Neural crest cell (in vitro differentiated cells): ENCODE measurements around the gene HSPB7. TPM values are rescaled to one million over a fixed set of nuclear protein-coding genes. Genes with fewer than 3 reads are reported as not detected.
A peak's percentile ranks its signal among the peaks of the same experiment; 100 is the strongest.

Source experiments
- DNase-seq: peaks from one replicate; pipeline ENCODE4 v3.0.0; 2021; ENCODE audit warnings: low read depth, mixed read lengths, low spot score
- H3K27ac Mint-ChIP-seq: one replicate; pipeline ENCODE4 v1.8.0; 2021; ENCODE audit warnings: mild to moderate bottlenecking, mixed read lengths; ENCODE audit not compliant: unreplicated experiment
- H3K27me3 Mint-ChIP-seq: 2 replicates; pipeline ENCODE4 v1.8.0; 2021; ENCODE audit warnings: low read depth, mild to moderate bottlenecking, mixed read lengths
- H3K36me3 Mint-ChIP-seq: 2 replicates; pipeline ENCODE4 v1.8.0; 2021; ENCODE audit warnings: low read depth, mild to moderate bottlenecking, mixed read lengths
- H3K4me1 Mint-ChIP-seq: 2 replicates; pipeline ENCODE4 v1.8.0; 2021; ENCODE audit warnings: mixed read lengths
- H3K4me3 Mint-ChIP-seq: one replicate; pipeline ENCODE4 v1.8.0; 2021; ENCODE audit warnings: mild to moderate bottlenecking, mixed read lengths
- H3K9me3 Mint-ChIP-seq: 2 replicates; pipeline ENCODE4 v1.8.0; 2021; ENCODE audit warnings: mixed read lengths
- total RNA-seq: library from RNA; stranded (reverse); gene quantifications from 2 replicates; pipeline ENCODE4 v1.2.1, GENCODE V29; 2021
- TF ChIP-seq, protein P1 (sequence below): fragments of 200-600 bp; sonication (generic); conservative IDR thresholded peaks from 2 replicates; pipeline ENCODE4 v1.5.0; 2021; ENCODE audit warnings: antibody characterized with exemption, mild to moderate bottlenecking

The HSPB7 gene
- total RNA-seq, 1 donor from 2014 or later: not detected

DNA sequence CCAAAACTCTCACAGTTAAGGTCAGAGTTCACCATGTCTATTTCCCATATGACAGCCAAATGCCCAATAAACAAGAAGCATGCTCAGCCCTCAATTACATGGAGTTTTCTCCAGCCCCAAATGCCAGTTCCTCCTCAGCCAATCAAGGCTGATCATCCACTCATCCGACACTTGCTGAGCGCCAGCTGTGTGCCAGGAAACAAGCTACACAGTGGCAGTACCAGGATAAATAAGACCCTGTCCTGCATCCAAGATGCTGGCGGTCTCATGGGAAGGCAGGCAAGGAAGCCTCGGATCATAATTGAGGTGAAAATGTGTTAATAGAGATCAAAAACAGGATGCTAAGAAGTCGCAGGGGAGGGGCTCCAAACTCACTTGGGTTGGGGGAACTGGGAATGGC lies 49.7 kb downstream of the HSPB7 start:
- Mint-ChIP-seq H3K9me3 (no peaks in the 10 kb centered on the region), H3K36me3 (peaks cover 42% of the 10 kb centered on the region)

DNA sequence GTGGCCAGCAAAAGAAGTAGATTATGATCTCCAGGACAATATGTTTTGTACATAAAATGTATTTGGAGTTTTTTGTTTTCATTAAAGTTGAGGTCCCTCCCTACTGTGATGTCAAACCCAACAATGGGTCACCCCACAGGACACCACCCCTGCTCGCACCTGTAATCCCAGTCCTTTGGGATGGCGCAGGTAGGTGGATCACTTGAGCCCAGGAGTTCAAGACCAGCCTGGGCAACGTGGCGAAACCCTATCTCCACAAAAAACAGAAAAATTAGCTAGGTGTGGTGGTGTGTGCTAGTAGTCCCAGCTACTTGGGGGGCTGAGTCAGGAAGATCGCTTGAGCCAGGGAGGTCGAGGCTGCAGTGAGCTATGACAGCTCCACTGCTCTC lies 50.9 kb downstream of the HSPB7 start:
- DNase-seq: no peak
- H3K4me3 Mint-ChIP-seq: no peak overlapping the region
- no peaks in the 10 kb centered on the region for H3K9me3 Mint-ChIP-seq
- TF ChIP-seq, protein P1, sequence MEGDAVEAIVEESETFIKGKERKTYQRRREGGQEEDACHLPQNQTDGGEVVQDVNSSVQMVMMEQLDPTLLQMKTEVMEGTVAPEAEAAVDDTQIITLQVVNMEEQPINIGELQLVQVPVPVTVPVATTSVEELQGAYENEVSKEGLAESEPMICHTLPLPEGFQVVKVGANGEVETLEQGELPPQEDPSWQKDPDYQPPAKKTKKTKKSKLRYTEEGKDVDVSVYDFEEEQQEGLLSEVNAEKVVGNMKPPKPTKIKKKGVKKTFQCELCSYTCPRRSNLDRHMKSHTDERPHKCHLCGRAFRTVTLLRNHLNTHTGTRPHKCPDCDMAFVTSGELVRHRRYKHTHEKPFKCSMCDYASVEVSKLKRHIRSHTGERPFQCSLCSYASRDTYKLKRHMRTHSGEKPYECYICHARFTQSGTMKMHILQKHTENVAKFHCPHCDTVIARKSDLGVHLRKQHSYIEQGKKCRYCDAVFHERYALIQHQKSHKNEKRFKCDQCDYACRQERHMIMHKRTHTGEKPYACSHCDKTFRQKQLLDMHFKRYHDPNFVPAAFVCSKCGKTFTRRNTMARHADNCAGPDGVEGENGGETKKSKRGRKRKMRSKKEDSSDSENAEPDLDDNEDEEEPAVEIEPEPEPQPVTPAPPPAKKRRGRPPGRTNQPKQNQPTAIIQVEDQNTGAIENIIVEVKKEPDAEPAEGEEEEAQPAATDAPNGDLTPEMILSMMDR: no peak
- H3K27me3 Mint-ChIP-seq: no peaks in the 10 kb centered on the region
- H3K36me3 Mint-ChIP-seq: peaks cover 35% of the 10 kb centered on the region
- H3K27ac Mint-ChIP-seq: peak overlapping the region; percentile 57
- peaks cover 25% of the 10 kb centered on the region for H3K4me1 Mint-ChIP-seq

More for the DNA sequence above, 49.7 kb downstream of the HSPB7 start:
- Mint-ChIP-seq H3K4me3 (no peak overlapping the region), H3K4me1 (peaks cover 25% of the 10 kb centered on the region), H3K27me3 (no peaks in the 10 kb centered on the region), H3K27ac (peak overlapping the region; percentile 73)
- no peak for DNase-seq
- TF ChIP-seq, protein P1: no peak

DNA sequence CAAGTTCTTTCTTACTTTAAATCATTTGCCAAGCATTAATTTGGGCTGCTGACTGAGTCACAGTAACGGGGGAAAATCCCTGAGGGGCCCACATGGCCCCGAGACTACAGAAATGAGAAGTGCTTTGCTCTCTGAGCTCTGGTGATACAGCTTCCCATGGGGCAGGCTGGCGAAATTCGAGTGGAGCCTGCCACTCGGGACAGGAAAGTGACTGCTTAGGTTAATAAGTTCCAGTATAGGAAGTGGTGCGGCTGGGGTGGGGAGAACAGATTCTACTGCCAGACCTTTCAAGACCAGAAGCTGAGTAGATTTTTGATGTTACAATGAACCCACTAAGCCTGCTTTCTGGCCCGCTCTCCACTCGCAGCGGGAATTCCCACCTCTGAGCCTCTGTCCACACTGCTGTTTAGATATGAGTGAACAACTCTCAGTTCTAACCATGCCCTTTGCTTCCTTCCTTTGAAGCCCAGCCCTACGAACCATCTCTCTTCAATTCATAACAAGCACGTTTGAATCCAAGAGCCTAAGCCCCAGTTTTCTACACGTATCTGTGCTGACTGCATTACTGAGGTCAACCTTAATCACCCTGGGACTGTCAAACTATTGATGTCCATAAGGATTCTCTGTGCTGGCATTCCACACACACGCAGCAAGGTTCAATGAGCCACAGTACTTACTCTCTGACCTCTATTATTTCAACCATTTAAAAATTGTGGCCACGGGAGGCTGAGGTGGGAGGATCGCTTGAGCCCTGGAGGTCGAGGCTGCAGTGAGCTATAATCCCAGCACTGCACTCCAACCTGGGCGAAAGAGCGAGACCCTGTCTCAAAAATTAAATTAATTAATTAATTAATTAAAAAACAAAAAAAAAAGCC lies 51.5 kb downstream of the HSPB7 start:
- Mint-ChIP-seq H3K4me3 (no peak overlapping the region), H3K4me1 (peaks cover 29% of the 10 kb centered on the region), H3K36me3 (peaks cover 33% of the 10 kb centered on the region), H3K27me3 (no peaks in the 10 kb centered on the region), H3K27ac (no peak overlapping the region), H3K9me3 (no peaks in the 10 kb centered on the region)
- TF ChIP-seq, protein P1: no peak
- DNase-seq: no peak

DNA sequence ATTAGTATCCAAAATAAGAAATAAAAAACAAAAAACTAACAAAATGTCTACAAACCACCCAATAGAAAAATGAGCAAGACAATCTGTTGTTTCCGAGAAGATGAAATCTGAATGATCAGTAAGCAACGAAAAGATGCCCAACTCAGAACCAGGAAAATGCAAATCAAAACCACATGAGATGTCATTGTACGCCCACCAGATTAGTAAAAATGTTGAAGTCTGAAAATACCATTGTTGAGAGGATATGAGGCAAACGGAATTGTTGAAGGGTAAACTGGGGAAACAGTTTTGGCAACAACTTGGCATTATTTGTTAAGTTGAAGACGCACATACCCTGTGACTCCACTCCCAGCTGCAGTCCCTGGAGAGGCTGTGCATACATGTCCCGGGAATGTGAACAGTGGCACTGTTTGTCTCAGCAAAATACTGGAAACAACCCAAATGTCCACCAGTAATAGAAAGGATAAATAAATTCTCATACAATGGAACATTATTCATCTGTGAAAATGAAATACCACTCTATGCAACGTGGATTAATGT lies 52.5 kb downstream of the HSPB7 start:
- H3K4me3 Mint-ChIP-seq: no peak overlapping the region
- H3K27ac Mint-ChIP-seq: peak overlapping the region; percentile 22
- TF ChIP-seq, protein P1: no peak
- no peak for DNase-seq
- H3K36me3 Mint-ChIP-seq: peaks cover 28% of the 10 kb centered on the region
- H3K4me1 Mint-ChIP-seq: peaks cover 35% of the 10 kb centered on the region
- no peaks in the 10 kb centered on the region for H3K9me3 Mint-ChIP-seq
- H3K27me3 Mint-ChIP-seq: no peaks in the 10 kb centered on the region

Other genes starting within 250 kb of the HSPB7 start
- gene UQCRHL, start 210.4 kb downstream of the HSPB7 start, total RNA-seq: 2.7 and 3.3 TPM in 2 replicates
- gene SPEN, start 170.3 kb downstream of the HSPB7 start, total RNA-seq: 66.5 and 69.4 TPM in 2 replicates
- 46.1 and 51.5 TPM in 2 replicates for gene ZBTB17, start 41.9 kb downstream of the HSPB7 start, total RNA-seq
- not detected in 2 replicates for gene SRARP, start 13.8 kb downstream of the HSPB7 start, total RNA-seq
- not detected in 2 replicates for gene CLCNKA, start 4.0 kb upstream of the HSPB7 start, total RNA-seq
- gene CLCNKB, start 25.7 kb upstream of the HSPB7 start, total RNA-seq: 0.30 TPM in 2 replicates
- gene FAM131C, start 55.6 kb upstream of the HSPB7 start, total RNA-seq: 0.48 and 0.68 TPM in 2 replicates
- 21.7 and 25.0 TPM in 2 replicates for gene EPHA2, start 138.0 kb upstream of the HSPB7 start, total RNA-seq
- 7.7 and 9.0 TPM in 2 replicates for gene ARHGEF19, start 194.6 kb upstream of the HSPB7 start, total RNA-seq
- 11.4 and 11.8 TPM in 2 replicates for gene CPLANE2, start 219.1 kb upstream of the HSPB7 start, total RNA-seq